Skeletal muscle tissue (tissue), 4 donors: ENCODE data around the gene LCN2. TPM values are rescaled to one million over a fixed set of nuclear protein-coding genes. Genes with fewer than 3 reads are reported as not detected.

Experiments used
- H3K27ac ChIP-seq: one replicate; pipeline ENCODE4 v1.7.0; 2013; ENCODE audit warnings: mild to moderate bottlenecking, low read depth, low read length, inconsistent platforms
- H3K27me3 ChIP-seq, 3 donors: one replicate each; pipeline ENCODE4 v1.7.0; 2013; ENCODE audit warnings: low read length in 3 of 3; ENCODE audit not compliant: control insufficient read depth in 3 of 3, insufficient read depth in 3 of 3
- H3K36me3 ChIP-seq, 3 donors: one replicate each; pipeline ENCODE4 v1.7.0; 2013; ENCODE audit warnings: low read length in 3 of 3; ENCODE audit not compliant: control insufficient read depth in 3 of 3, insufficient read depth in 3 of 3
- H3K4me1 ChIP-seq, 3 donors: one replicate each; pipeline ENCODE4 v1.7.0; 2013; ENCODE audit warnings: low read length in 3 of 3, mild to moderate bottlenecking in 3 of 3; ENCODE audit not compliant: control insufficient read depth in 3 of 3, insufficient read depth in 3 of 3
- H3K4me3 ChIP-seq, 3 donors: one replicate each; pipeline ENCODE4 v1.7.0; 2013; ENCODE audit warnings: low read length in 3 of 3
- H3K9ac ChIP-seq, 3 donors: one replicate each; pipeline ENCODE4 v1.7.0; 2013; ENCODE audit warnings: low read length in 3 of 3, mild to moderate bottlenecking in 3 of 3, moderate library complexity in 2 of 3, low read depth in 1 of 3
- H3K9me3 ChIP-seq, 3 donors: one replicate each; pipeline ENCODE4 v1.7.0; 2013; ENCODE audit warnings: low read length in 3 of 3; ENCODE audit not compliant: control insufficient read depth in 3 of 3
- total RNA-seq: library from RNA; depleted of rRNA; stranded (reverse); fragments of >200 nt; gene quantifications from one replicate; pipeline ENCODE4 v1.2.3, GENCODE V29; 2014
- donor health status: Osteomylitis.

Gene LCN2
- total RNA-seq, 1 donor from 2014 or later, result 2.1 TPM

GRCh38 chr9:128166169-128166568 is 16.9 kb downstream of the LCN2 start:
- no peaks in the 10 kb centered on the region for H3K27me3 ChIP-seq
- no peak overlapping the region for H3K27ac ChIP-seq
- H3K36me3 ChIP-seq, result peaks cover 53 to 71% (median 60%) of the 10 kb centered on the region in 3 donors
- H3K9ac ChIP-seq, result no peak overlapping the region
- no peak overlapping the region for H3K4me3 ChIP-seq
- peaks cover 2 to 8% (median 5%) of the 10 kb centered on the region in 3 donors for H3K4me1 ChIP-seq
- H3K9me3 ChIP-seq, result no peaks in the 10 kb centered on the region

- Histone ChIP-seq H3K27me3 (no peaks in the 10 kb centered on the region), H3K4me3 (no peak overlapping the region), H3K36me3 (peaks cover 53 to 71% (median 60%) of the 10 kb centered on the region in 3 donors), H3K9ac (no peak overlapping the region), H3K9me3 (no peaks in the 10 kb centered on the region), H3K4me1 (peaks cover 0 to 3% (median under 1%) of the 10 kb centered on the region in 3 donors), H3K27ac (no peak overlapping the region)
These were observed 18.0 kb downstream of the LCN2 start for GRCh38 chr9:128167209-128167608.

DNA sequence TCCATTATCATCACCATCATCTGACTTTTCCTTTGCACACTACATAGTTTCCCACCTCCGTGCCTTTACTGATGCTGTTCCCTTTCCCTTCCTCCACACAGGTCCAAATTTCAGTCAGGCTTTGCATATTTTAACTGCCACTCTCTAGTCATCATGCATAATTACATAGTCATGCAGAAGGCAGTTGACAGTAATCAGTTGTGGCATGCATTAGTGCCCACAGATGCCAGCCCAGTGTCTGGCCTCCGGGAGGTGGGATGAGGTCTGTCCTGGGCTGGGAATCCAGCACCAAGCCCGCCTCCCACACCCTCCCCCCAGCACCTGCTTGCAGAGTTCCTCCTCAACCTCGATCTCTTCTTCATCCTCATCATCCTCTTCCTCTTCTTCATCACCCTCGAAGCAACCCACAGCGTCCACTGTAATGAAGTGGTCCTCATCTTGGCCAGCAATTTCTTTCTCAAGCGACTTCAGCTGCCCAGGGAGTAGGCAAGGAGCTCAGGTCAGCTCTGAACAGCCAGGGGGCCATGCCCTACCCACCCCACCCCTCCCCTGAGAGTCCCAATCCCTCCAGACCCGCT is 19.6 kb downstream of the LCN2 start:
- Histone ChIP-seq H3K27ac (no peak overlapping the region), H3K4me3 (no peak overlapping the region), H3K9me3 (no peaks in the 10 kb centered on the region), H3K27me3 (no peaks in the 10 kb centered on the region), H3K4me1 (no peaks in the 10 kb centered on the region), H3K36me3 (peaks cover 48 to 63% (median 50%) of the 10 kb centered on the region in 3 donors), H3K9ac (no peak overlapping the region)

DNA sequence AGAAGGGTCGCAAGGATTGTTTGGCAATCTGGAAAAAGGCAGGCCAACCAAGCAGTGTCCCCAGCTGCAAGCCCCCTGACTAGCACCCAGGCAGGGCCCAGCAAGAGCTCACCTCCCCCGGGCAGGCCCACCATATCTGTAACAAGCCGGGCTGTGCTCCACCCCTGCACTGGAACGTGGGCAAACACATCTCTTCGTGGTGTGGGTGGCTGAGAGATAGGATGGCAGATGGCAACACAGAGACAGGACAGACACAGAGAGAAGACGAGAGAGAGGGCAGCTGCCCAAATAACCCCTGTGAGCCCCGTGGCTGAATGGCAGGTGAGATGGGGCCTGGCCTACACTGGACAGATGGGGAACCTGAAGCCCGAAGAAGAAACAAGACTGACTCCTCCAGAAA is 20.2 kb downstream of the LCN2 start:
- Histone ChIP-seq H3K4me3 (no peak overlapping the region), H3K36me3 (peaks cover 46 to 62% (median 49%) of the 10 kb centered on the region in 3 donors), H3K9me3 (no peaks in the 10 kb centered on the region)

GRCh38 chr9:128169925-128170324 is 20.7 kb downstream of the LCN2 start:
- no peak overlapping the region for H3K27ac ChIP-seq
- H3K9ac ChIP-seq, result no peak overlapping the region
- peaks cover 45 to 61% (median 48%) of the 10 kb centered on the region in 3 donors for H3K36me3 ChIP-seq
- H3K27me3 ChIP-seq, result no peaks in the 10 kb centered on the region
- H3K4me1 ChIP-seq, result no peaks in the 10 kb centered on the region
- no peaks in the 10 kb centered on the region for H3K9me3 ChIP-seq
- no peak overlapping the region for H3K4me3 ChIP-seq

More for the DNA sequence above, 20.2 kb downstream of the LCN2 start:
- Histone ChIP-seq H3K27me3 (no peaks in the 10 kb centered on the region), H3K9ac (no peak overlapping the region), H3K4me1 (no peaks in the 10 kb centered on the region), H3K27ac (no peak overlapping the region)

DNA sequence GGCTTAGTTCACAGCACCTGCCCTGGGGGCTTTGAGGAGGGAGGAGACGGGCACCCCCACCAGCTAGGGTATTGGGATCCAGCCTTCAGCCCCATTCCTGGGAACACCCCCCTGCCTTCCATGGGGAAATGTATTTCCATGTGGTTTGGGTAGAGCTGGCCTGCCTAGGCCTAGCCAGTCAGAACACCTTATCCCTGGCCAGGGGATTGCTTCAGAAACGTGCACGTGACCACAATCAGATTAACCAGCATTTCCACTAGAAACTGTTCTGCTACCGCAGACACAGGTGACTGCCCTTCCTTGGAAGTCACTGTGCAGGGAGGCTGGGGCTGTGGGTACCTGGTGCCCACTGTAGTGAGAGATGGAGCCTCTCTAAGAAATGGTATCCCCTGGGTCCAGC is 24.8 kb downstream of the LCN2 start:
- Histone ChIP-seq H3K4me3 (no peak overlapping the region), H3K27ac (no peak overlapping the region), H3K9ac (no peak overlapping the region), H3K4me1 (no peaks in the 10 kb centered on the region), H3K36me3 (peaks cover 50 to 67% (median 59%) of the 10 kb centered on the region in 3 donors), H3K9me3 (no peaks in the 10 kb centered on the region), H3K27me3 (no peaks in the 10 kb centered on the region)

DNA sequence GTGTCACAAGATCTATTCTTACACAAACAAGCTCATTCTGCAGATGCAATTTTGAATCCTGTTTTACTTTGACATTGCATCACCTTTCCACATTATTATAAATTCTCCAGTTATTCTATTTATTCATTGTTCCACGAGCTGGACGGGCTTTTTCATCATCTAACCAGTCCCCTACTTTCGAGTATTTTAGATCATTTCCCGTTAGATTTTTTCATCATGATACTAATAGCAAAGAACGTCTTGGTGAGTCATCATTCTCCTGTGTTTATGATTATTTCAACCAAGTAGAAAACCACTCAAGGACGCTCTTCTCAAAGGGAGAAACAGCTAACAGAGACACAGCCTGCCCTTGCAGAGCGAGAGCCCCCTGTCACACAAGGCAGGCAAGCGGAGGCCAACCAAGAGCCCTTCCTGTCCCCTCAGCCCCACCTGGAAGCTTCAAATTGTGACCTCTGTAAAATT is 25.9 kb downstream of the LCN2 start:
- H3K36me3 ChIP-seq, result peaks cover 47 to 64% (median 57%) of the 10 kb centered on the region in 3 donors
- no peak overlapping the region for H3K9ac ChIP-seq
- H3K27ac ChIP-seq, result no peak overlapping the region
- no peaks in the 10 kb centered on the region for H3K4me1 ChIP-seq
- no peaks in the 10 kb centered on the region for H3K9me3 ChIP-seq
- no peaks in the 10 kb centered on the region for H3K27me3 ChIP-seq
- H3K4me3 ChIP-seq, result no peak overlapping the region

DNA sequence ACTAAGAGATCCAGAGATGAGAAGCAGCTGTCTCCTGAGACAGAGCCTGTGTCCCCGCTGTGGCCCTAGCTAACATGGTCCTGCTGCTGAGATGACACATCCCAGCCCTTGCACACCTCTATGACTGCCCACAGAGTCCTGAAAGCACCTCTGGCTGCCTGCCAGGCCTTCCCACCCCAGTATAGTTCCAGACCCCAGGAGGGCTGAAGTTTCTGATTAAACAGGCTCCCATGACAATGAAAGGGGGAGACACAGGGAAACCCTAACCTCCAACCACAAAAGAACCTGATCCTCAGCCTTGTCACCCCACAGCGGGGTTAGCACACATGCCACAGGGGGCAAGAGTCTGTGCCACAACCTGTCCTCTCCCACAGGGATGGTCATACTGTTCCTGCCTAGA is 26.5 kb downstream of the LCN2 start:
- Histone ChIP-seq H3K9me3 (no peaks in the 10 kb centered on the region), H3K9ac (no peak overlapping the region), H3K36me3 (peaks cover 49 to 65% (median 61%) of the 10 kb centered on the region in 3 donors), H3K27me3 (no peaks in the 10 kb centered on the region), H3K4me3 (no peak overlapping the region), H3K4me1 (no peaks in the 10 kb centered on the region), H3K27ac (no peak overlapping the region)

DNA sequence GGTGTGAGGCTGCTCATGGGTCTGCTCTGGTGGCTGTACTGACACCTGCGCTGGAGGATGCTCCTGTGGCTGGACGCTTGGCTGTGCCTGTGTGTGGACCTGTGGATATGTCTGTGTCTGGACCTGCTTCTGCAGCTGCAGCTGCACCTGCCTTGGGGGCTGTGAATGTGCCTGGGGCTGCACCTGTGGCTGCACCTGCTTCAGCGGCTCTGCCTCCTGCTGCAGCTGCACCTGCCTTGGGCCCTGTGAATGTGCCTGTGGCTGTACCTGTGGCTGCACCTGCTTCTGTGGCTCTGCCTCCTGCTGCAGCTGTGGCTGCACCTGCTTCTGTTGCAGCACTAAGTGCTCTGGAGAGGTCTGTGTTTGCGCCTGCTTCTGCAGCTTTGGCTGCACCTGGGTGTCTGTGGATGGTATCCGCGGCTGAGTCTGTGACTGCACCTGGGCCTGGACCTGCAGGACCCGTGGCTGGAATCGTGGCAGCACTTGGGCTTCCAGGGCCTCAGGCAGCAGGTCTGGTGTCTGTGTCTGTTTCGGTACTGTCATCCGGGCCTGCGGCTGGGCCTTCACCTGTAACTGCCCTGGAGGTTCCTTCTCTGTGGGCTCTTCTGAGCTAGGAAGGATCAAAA is 29.7 kb downstream of the LCN2 start:
- peaks cover 58 to 73% (median 71%) of the 10 kb centered on the region in 3 donors for H3K36me3 ChIP-seq
- no peaks in the 10 kb centered on the region for H3K4me1 ChIP-seq
- H3K9ac ChIP-seq, result no peak overlapping the region
- H3K27ac ChIP-seq, result no peak overlapping the region
- no peak overlapping the region for H3K4me3 ChIP-seq
- no peaks in the 10 kb centered on the region for H3K27me3 ChIP-seq
- H3K9me3 ChIP-seq, result no peaks in the 10 kb centered on the region

DNA sequence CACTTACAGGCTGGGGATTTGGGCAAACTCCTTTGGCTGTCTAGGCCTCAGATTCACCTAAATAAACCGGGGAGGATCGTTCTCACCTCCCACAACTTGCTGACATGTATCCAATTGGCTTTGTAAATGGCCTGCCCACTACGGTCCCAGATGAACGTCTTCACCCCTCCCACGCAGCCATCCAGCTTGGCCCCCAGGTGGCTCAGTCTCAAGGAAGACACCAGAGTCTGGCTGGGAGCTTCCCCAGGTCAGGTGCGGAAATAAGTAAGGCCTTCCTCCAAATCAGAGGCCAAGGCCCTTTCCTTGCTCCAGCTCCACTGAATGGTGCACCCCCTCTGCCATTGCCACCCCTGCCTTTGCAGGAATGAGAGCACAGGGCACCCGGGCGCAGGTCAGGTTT is 30.7 kb downstream of the LCN2 start:
- Histone ChIP-seq H3K36me3 (peaks cover 56 to 64% (median 64%) of the 10 kb centered on the region in 3 donors), H3K27me3 (no peaks in the 10 kb centered on the region), H3K9ac (no peak overlapping the region), H3K27ac (no peak overlapping the region), H3K4me1 (no peaks in the 10 kb centered on the region), H3K9me3 (no peaks in the 10 kb centered on the region), H3K4me3 (no peak overlapping the region)
